GM18499 (cell line): ENCODE measurements around the gene NPAS2.

ENCODE experiments used
- ATAC-seq: cut with Tn5 transposase; IDR thresholded peaks from one replicate; pipeline ENCODE4 v1.9.1; 2021; ENCODE audit warnings: moderate number of reproducible peaks; ENCODE audit not compliant: insufficient read depth, unreplicated experiment

Gene NPAS2

GRCh38 chr2:100793982-100794381 is 26.0 kb upstream of the NPAS2 start:
- ATAC-seq, result no peak

GRCh38 chr2:100796499-100797100 is 23.3 kb upstream of the NPAS2 start:
- ATAC-seq, result no peak

- no peak for ATAC-seq
These were observed 20.3 kb upstream of the NPAS2 start for GRCh38 chr2:100799686-100800085.

GRCh38 chr2:100800915-100801314 is 19.0 kb upstream of the NPAS2 start:
- no peak for ATAC-seq

- no peak for ATAC-seq
These were observed 18.5 kb upstream of the NPAS2 start for GRCh38 chr2:100801402-100801801.

- no peak for ATAC-seq
These were observed 17.9 kb upstream of the NPAS2 start for GRCh38 chr2:100802066-100802465.

GRCh38 chr2:100803334-100803733 is 16.6 kb upstream of the NPAS2 start:
- no peak for ATAC-seq

GRCh38 chr2:100806550-100806949 is 13.4 kb upstream of the NPAS2 start:
- ATAC-seq, result no peak

- no peak for ATAC-seq
These were observed 12.2 kb upstream of the NPAS2 start for GRCh38 chr2:100807707-100808106.

GRCh38 chr2:100808582-100808981 is 11.4 kb upstream of the NPAS2 start:
- ATAC-seq, result no peak

- ATAC-seq, result no peak
These were observed 10.4 kb upstream of the NPAS2 start for GRCh38 chr2:100809506-100809905.

- ATAC-seq, result no peak
These were observed 9.3 kb upstream of the NPAS2 start for GRCh38 chr2:100810603-100811145.

GRCh38 chr2:100812116-100812515 is 7.8 kb upstream of the NPAS2 start:
- no peak for ATAC-seq

- no peak for ATAC-seq
These were observed 7.4 kb upstream of the NPAS2 start for GRCh38 chr2:100812573-100812972.

GRCh38 chr2:100813527-100813926 is 6.4 kb upstream of the NPAS2 start:
- no peak for ATAC-seq

- no peak for ATAC-seq
These were observed 5.9 kb upstream of the NPAS2 start for GRCh38 chr2:100814043-100814442.

GRCh38 chr2:100814453-100814852 is 5.5 kb upstream of the NPAS2 start:
- no peak for ATAC-seq

- ATAC-seq, result no peak
These were observed 2.5 kb upstream of the NPAS2 start for GRCh38 chr2:100817388-100817985.

- ATAC-seq, result no peak
These were observed 1.8 kb upstream of the NPAS2 start for GRCh38 chr2:100818003-100818605.

GRCh38 chr2:100818606-100819369 is 1.2 kb upstream of the NPAS2 start:
- ATAC-seq, result no peak

GRCh38 chr2:100820273-100820522 is 259 bp downstream of the NPAS2 start:
- no peak for ATAC-seq
